ENCODE data around the gene COPS4.

DNA sequence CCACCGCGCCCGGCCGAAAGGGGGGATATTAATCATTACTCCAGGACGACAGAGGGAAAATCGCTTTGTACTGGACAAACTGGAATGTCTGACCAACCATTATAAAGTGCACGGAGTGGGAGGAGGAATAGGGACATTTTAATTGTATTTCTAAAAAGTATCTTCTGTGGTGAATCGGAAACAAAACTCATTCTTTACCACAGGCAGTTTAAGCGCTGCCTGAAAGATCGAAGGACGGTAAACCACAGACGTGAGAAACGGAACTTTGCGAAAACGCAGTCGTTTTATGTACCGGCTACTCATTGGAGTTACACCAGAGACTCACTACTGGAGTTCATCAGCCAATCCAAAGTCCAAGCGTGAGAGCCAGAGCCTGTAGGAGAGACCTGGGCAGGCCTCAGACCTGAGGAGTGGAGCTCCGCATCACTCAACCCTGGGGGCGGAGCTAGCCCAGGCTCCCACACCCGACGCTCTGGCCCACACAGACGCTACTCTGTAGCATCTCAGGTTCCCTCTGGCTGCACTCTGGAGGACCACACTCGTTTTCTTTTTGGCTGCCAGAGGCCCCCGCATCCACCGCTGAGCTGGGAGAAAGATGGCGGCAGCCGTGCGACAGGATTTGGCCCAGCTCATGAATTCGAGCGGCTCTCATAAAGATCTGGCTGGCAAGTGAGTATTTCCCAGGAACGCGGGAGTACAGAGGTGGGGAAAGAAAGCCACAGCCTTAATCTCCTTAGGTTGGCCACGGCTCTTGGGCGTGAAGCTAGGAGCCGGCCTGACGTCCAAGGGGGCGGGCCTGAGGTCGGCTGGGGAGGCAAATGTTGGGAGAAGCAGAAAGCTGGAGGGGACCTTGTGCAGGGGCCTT, at the start of gene COPS4:
- TF ChIP-seq CTCF (IDR thresholded peaks at IDR 0.05 in 2 of 3, conservative IDR thresholded peaks at IDR 0.05 in 1 of 3; ENCODE audit: borderline replicate concordance in 1 of 3, insufficient read depth in 1 of 3, low read depth in 2 of 3, low read length in 2 of 3) (peak in 1 of 3 experiments; percentile 43; a peak in 2 of 6 replicates), REST (IDR thresholded peaks at IDR 0.05; ENCODE audit: low read depth) (no peak), POLR2A (IDR thresholded peaks at IDR 0.05; ENCODE audit: borderline replicate concordance, extremely low read depth, insufficient read depth, insufficient read length) (peak; percentile 72), CEBPB (IDR thresholded peaks at IDR 0.05; ENCODE audit: low read depth) (no peak), EZH2 (IDR thresholded peaks at IDR 0.05) (no peak), RAD21 (IDR thresholded peaks at IDR 0.05; ENCODE audit: low read depth) (0 out of 2 replicates have a peak, but pooled peaks have one; percentile 23), JUND (IDR thresholded peaks at IDR 0.05) (peak; percentile 19; the same call in 1 of the 2 replicates)
- TF ChIP-seq, protein P1, sequence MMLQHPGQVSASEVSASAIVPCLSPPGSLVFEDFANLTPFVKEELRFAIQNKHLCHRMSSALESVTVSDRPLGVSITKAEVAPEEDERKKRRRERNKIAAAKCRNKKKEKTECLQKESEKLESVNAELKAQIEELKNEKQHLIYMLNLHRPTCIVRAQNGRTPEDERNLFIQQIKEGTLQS (IDR thresholded peaks at IDR 0.05) = no peak
